H1 (cell line): ENCODE results near the gene PI4KA. TPM values are rescaled to one million over a fixed set of nuclear protein-coding genes. Genes with fewer than 3 reads are reported as not detected.

Experiments
- CTCF ChIA-PET: fragments of 300-600 bp; sonication (Branson Sonifier 250); formaldehyde crosslinking; loops from one replicate; lab custom pipeline; 2021; ENCODE audit not compliant: partially characterized antibody; lab: Charles Lee
- POLR2A ChIA-PET: fragments of 300-600 bp; sonication (Branson Sonifier 250); formaldehyde crosslinking; loops from one replicate; lab custom pipeline; 2021; ENCODE audit warnings: inconsistent platforms; ENCODE audit not compliant: partially characterized antibody; lab: Charles Lee
- DNase-seq, 2 experiments: peaks; one replicate each; pipeline versions ENCODE4 v3.0.0 to v3.0.0-alpha.2; 2010 to 2022; ENCODE audit warnings: low spot score in 2 of 2, low read depth in 1 of 2, mixed read lengths in 1 of 2
- FAIRE-seq: peaks from 2 replicates; lab custom pipeline; 2011; peaks lifted over from hg19 to GRCh38; lab: Jason Lieb, UNC
- H2AFZ ChIP-seq: 2 replicates; pipeline ENCODE4 v1.8.1; 2012; ENCODE audit warnings: low read length, inconsistent platforms
- H2AK5ac ChIP-seq: 2 replicates; pipeline ENCODE4 v1.6.1; 2013; ENCODE audit warnings: low read depth, low read length
- H2BK120ac ChIP-seq: replicated peaks from 2 replicates; pipeline ENCODE3; 2013; ENCODE audit warnings: low read depth, low read length, inconsistent platforms
- H2BK12ac ChIP-seq: 2 replicates; pipeline ENCODE4 v1.6.1; 2013; ENCODE audit warnings: low read depth, low read length
- H2BK15ac ChIP-seq: 2 replicates; pipeline ENCODE4 v1.6.1; 2013; ENCODE audit warnings: low read length
- H2BK20ac ChIP-seq: 2 replicates; pipeline ENCODE4 v1.6.1; 2013; ENCODE audit warnings: low read length
- H2BK5ac ChIP-seq: 2 replicates; pipeline ENCODE4 v1.6.1; 2013; ENCODE audit warnings: low read depth, low read length
- H3K14ac ChIP-seq: 2 replicates; pipeline ENCODE4 v1.6.1; 2013; ENCODE audit warnings: inconsistent platforms; ENCODE audit not compliant: insufficient read length
- H3K18ac ChIP-seq: 2 replicates; pipeline ENCODE4 v1.6.1; 2013; ENCODE audit warnings: low read length; ENCODE audit errors: extremely low read depth
- H3K23ac ChIP-seq: 2 replicates; pipeline ENCODE4 v1.6.1; 2013; ENCODE audit warnings: inconsistent platforms; ENCODE audit not compliant: insufficient read length
- H3K23me2 ChIP-seq: 2 replicates; pipeline ENCODE4 v1.6.1; 2013; ENCODE audit warnings: low read depth, low read length
- H3K27ac ChIP-seq: 2 replicates; pipeline ENCODE4 v1.6.1; 2011; ENCODE audit warnings: low read depth, low read length, inconsistent platforms
- H3K27me3 ChIP-seq, 4 experiments: replicated peaks in 1 of 4; 1 replicate in 1 of 4; 2 replicates in 3 of 4; pipeline versions ENCODE4 v1.6.1 to v1.8.1; 2011 to 2013; ENCODE audit warnings: low read length in 3 of 4, mild to moderate bottlenecking in 3 of 4, inconsistent platforms in 2 of 4, mixed read lengths in 2 of 4, moderate library complexity in 1 of 4; ENCODE audit not compliant: control insufficient read depth in 3 of 4, insufficient read depth in 3 of 4; ENCODE audit errors: extremely low read depth in 1 of 4
- H3K36me3 ChIP-seq, 4 experiments: 2 replicates each; pipeline versions ENCODE4 v1.6.1 to v1.8.1; 2011 to 2013; ENCODE audit warnings: mild to moderate bottlenecking in 4 of 4, low read length in 3 of 4, moderate library complexity in 2 of 4, control low read depth in 1 of 4, inconsistent platforms in 1 of 4; ENCODE audit not compliant: insufficient read depth in 4 of 4, control insufficient read depth in 2 of 4
- H3K4ac ChIP-seq: replicated peaks from 2 replicates; pipeline ENCODE3; 2013; ENCODE audit warnings: low read length, low read depth, mixed read lengths, inconsistent platforms; ENCODE audit not compliant: insufficient read length
- H3K4me1 ChIP-seq, 4 experiments: replicated peaks in 1 of 4; 1 replicate in 1 of 4; 2 replicates in 3 of 4; pipeline versions ENCODE4 v1.6.1 to v1.8.1; 2011 to 2013; ENCODE audit warnings: low read length in 3 of 4, inconsistent platforms in 2 of 4, mixed read lengths in 1 of 4; ENCODE audit not compliant: insufficient read depth in 4 of 4, control insufficient read depth in 3 of 4
- H3K4me2 ChIP-seq, 2 experiments: 2 replicates each; pipeline versions ENCODE4 v1.6.1 to v1.8.1; 2011 to 2013; ENCODE audit warnings: low read depth in 2 of 2, low read length in 2 of 2, control low read depth in 1 of 2, inconsistent platforms in 1 of 2, mild to moderate bottlenecking in 1 of 2; ENCODE audit not compliant: insufficient read depth in 1 of 2
- H3K4me3 ChIP-seq, 4 experiments: fragments of 200-600, 300-600 bp in 1 of 4; sonication (generic), shearing (Covaris generic), sonication (Bioruptor Twin) in 1 of 4; 2 replicates each; pipeline versions ENCODE4 v1.5.1 to v1.8.1; 2011 to 2016; ENCODE audit warnings: low read length in 4 of 4, low read depth in 3 of 4, control low read depth in 2 of 4, inconsistent platforms in 2 of 4, mild to moderate bottlenecking in 2 of 4, mixed read lengths in 1 of 4, moderate library complexity in 1 of 4; ENCODE audit not compliant: insufficient read depth in 2 of 4; ENCODE audit errors: extremely low read depth in 1 of 4
- H3K56ac ChIP-seq: replicated peaks from 2 replicates; pipeline ENCODE3; 2013; ENCODE audit warnings: low read depth, mild to moderate bottlenecking, mixed read lengths, low read length, inconsistent platforms; ENCODE audit not compliant: insufficient read length
- H3K79me1 ChIP-seq: 2 replicates; pipeline ENCODE4 v1.6.1; 2013; ENCODE audit warnings: low read depth, low read length, control low read depth
- H3K79me2 ChIP-seq, 2 experiments: 2 replicates each; pipeline versions ENCODE4 v1.6.1 to v1.8.1; 2012 to 2013; ENCODE audit warnings: low read length in 2 of 2, mild to moderate bottlenecking in 2 of 2, inconsistent platforms in 1 of 2; ENCODE audit not compliant: insufficient read depth in 2 of 2, control insufficient read depth in 1 of 2
- H3K9ac ChIP-seq, 4 experiments: replicated peaks in 1 of 4; 1 replicate in 1 of 4; 2 replicates in 3 of 4; pipeline versions ENCODE4 v1.6.1 to v1.8.1; 2011 to 2013; ENCODE audit warnings: low read depth in 3 of 4, low read length in 3 of 4, control low read depth in 2 of 4, mild to moderate bottlenecking in 2 of 4, moderate library complexity in 2 of 4, inconsistent platforms in 1 of 4; ENCODE audit errors: extremely low read depth in 1 of 4
- H3K9me3 ChIP-seq, 2 experiments: 2 replicates each; pipeline versions ENCODE4 v1.6.1 to v1.8.1; 2012 to 2013; ENCODE audit warnings: mild to moderate bottlenecking in 2 of 2, moderate library complexity in 2 of 2, control low read depth in 1 of 2, inconsistent platforms in 1 of 2, low read depth in 1 of 2, low read length in 1 of 2, mixed read lengths in 1 of 2; ENCODE audit not compliant: insufficient read depth in 2 of 2
- H4K20me1 ChIP-seq, 2 experiments: replicated peaks in 1 of 2; 2 replicates each; pipeline versions ENCODE3 to v1.8.1; 2011 to 2013; ENCODE audit warnings: inconsistent platforms in 2 of 2, low read length in 2 of 2, mild to moderate bottlenecking in 1 of 2; ENCODE audit not compliant: insufficient read depth in 2 of 2, control insufficient read depth in 1 of 2
- H4K5ac ChIP-seq: 2 replicates; pipeline ENCODE4 v1.6.1; 2013; ENCODE audit warnings: low read length, low read depth, mixed read lengths, inconsistent platforms; ENCODE audit not compliant: insufficient read length
- H4K8ac ChIP-seq: 2 replicates; pipeline ENCODE4 v1.8.0; 2013; ENCODE audit warnings: mild to moderate bottlenecking, moderate library complexity, low read length, inconsistent platforms; ENCODE audit not compliant: insufficient read depth; ENCODE audit errors: extremely low read depth
- H4K91ac ChIP-seq: replicated peaks from 2 replicates; pipeline ENCODE3; 2013; ENCODE audit warnings: low read length, mixed read lengths, inconsistent platforms; ENCODE audit not compliant: insufficient read length
- CTCF ChIP-seq, 3 experiments: IDR thresholded peaks; 1 replicate in 2 of 3; 2 replicates in 1 of 3; pipeline versions ENCODE4 v1.5.1 to v1.6.1; 2011; ENCODE audit warnings: low read length in 3 of 3, mild to moderate bottlenecking in 3 of 3, inconsistent platforms in 2 of 3, low read depth in 1 of 3, moderate library complexity in 1 of 3; ENCODE audit not compliant: insufficient read depth in 1 of 3; ENCODE audit errors: control extremely low read depth in 1 of 3
- POLR2AphosphoS5 ChIP-seq: IDR thresholded peaks from 2 replicates; pipeline ENCODE4 v1.6.1; 2011; ENCODE audit warnings: low read depth, low read length
- RAD21 ChIP-seq, 2 experiments: IDR thresholded peaks in 1 of 2; conservative IDR thresholded peaks in 1 of 2; 2 replicates each; pipeline ENCODE4 v1.6.1; 2011; ENCODE audit warnings: low read depth in 2 of 2, low read length in 2 of 2, improper control_type of control experiment in 1 of 2, inconsistent platforms in 1 of 2, mild to moderate bottlenecking in 1 of 2, moderate library complexity in 1 of 2
- SIRT6 ChIP-seq: IDR thresholded peaks from one replicate; pipeline ENCODE4 v1.7.1; 2012; ENCODE audit warnings: low read length, inconsistent platforms
- WGBS, 2 experiments: shearing (Covaris generic) in 1 of 2; methylation state at CpG; one replicate each; pipeline versions ENCODE4 v1.1.6 to v1.1.7; 2013 to 2015; ENCODE audit warnings: low lambda C conversion rate in 2 of 2, mixed read lengths in 2 of 2, inconsistent platforms in 1 of 2, low coverage in 1 of 2, missing lambda C conversion rate in 1 of 2; ENCODE audit not compliant: insufficient replicate concordance in 2 of 2, insufficient coverage in 1 of 2, insufficient read length in 1 of 2; ENCODE audit errors: extremely low coverage in 1 of 2, missing lambda C conversion rate in 1 of 2; 5-methylcytosine and 5-hydroxymethylcytosine counted together
- polyA plus RNA-seq, 7 experiments: library from polyadenylated mRNA; depleted of rRNA in 3 of 7; stranded (reverse) in 5 of 7; unstranded in 2 of 7; fragments of >200 nt in 5 of 7; fragments of 200-250 nt in 2 of 7; gene quantifications; 1 replicate in 5 of 7; 2 replicates in 1 of 7; 4 replicates in 1 of 7; pipeline versions ENCODE4 v1.2.1 to v1.2.3, GENCODE V29; 2011 to 2013; ENCODE audit warnings: missing spikeins in 2 of 7, mixed read lengths in 2 of 7
- total RNA-seq: library from RNA; stranded (reverse); fragmentation: NEBNext Ultra II Directional; extraction: Animal tissue kit (Norgen Biotek cat#: 25700); gene quantifications from 2 replicates; pipeline ENCODE4 v1.2.1, GENCODE V29; 2021

PI4KA gene
- total and polyA plus RNA-seq, 2 of the 8 experiments (the other 6 are each of a cell fraction or from before 2014, with no cell fraction given) = 22.5 to 37.7 TPM

GRCh38 chr22:20751185-20751851, 107.3 kb downstream of the PI4KA start:
- POLR2A ChIA-PET = no interaction called here
- peak in 1 of 2 experiments; percentile 70 for DNase-seq
- CTCF ChIA-PET = interaction anchor here (0.7 to 3.8 kb wide), 9 partner anchors 10 to 145 kb away, joined by 3 to 28 read pairs (median 3); no protein-coding TSS in a partner anchor

More at GRCh38 chr22:20751185-20751851, 107.3 kb downstream of the PI4KA start:
- H2AFZ ChIP-seq = no peak overlapping the region
- TF ChIP-seq SIRT6 (no peak), POLR2AphosphoS5 (no peak), CTCF (IDR thresholded peaks at IDR 0.05; ENCODE audit: control extremely low read depth in 1 of 3, insufficient read depth in 1 of 3, low read depth in 1 of 3, low read length in 3 of 3) (peak; percentile 41 to 65 (median 60)), RAD21 (IDR thresholded peaks at IDR 0.05 in 1 of 2, conservative IDR thresholded peaks at IDR 0.05 in 1 of 2; ENCODE audit: low read depth in 2 of 2, low read length in 2 of 2) (peak in 1 of 2 experiments; percentile 29; a peak in 1 of 4 replicates)
- no peak overlapping the region for H4K5ac ChIP-seq
- H4K8ac ChIP-seq = no peak overlapping the region
- H2BK15ac ChIP-seq = no peak overlapping the region
- H3K79me1 ChIP-seq = no peaks in the 10 kb centered on the region
- no peaks in the 10 kb centered on the region for H3K4me1 ChIP-seq
- H2BK5ac ChIP-seq = no peak overlapping the region
- no peak overlapping the region for H3K18ac ChIP-seq
- H2AK5ac ChIP-seq = no peak overlapping the region
- H2BK20ac ChIP-seq = no peak overlapping the region
- H3K4ac ChIP-seq = no peak overlapping the region
- H3K27me3 ChIP-seq = no peaks in the 10 kb centered on the region
- no peaks in the 10 kb centered on the region for H3K23me2 ChIP-seq
- WGBS, 2 experiments = 86% methylated on average over 18 of the region's 18 CpGs; no CpG with 5 or more reads in 1 of the 2 experiments
- H3K23ac ChIP-seq = no peak overlapping the region
- H2BK120ac ChIP-seq = no peak overlapping the region
- no peak overlapping the region for H2BK12ac ChIP-seq
- H3K14ac ChIP-seq = no peak overlapping the region
- H3K4me3 ChIP-seq = no peak overlapping the region
- no peaks in the 10 kb centered on the region; a peak in 1 of 8 replicates for H3K36me3 ChIP-seq
- H4K91ac ChIP-seq = no peak overlapping the region
- no peak overlapping the region for H3K4me2 ChIP-seq
- no peak for FAIRE-seq
- no peak overlapping the region; a peak in 1 of 7 replicates for H3K9ac ChIP-seq
- no peak overlapping the region for H3K56ac ChIP-seq
- H3K27ac ChIP-seq = no peak overlapping the region
- no peaks in the 10 kb centered on the region for H3K79me2 ChIP-seq
- H3K9me3 ChIP-seq = no peaks in the 10 kb centered on the region
- peaks cover 2 to 7% of the 10 kb centered on the region in 2 experiments for H4K20me1 ChIP-seq
